Activated CD8-positive, alpha-beta T cell treated with anti-CD3 and anti-CD28 coated beads for 36 hours (primary cell): ENCODE data around the gene RAD50. TPM values are rescaled to one million over a fixed set of nuclear protein-coding genes. Genes with fewer than 3 reads are reported as not detected.

Experiments used
- ATAC-seq: fragments of 200-7000 bp; cut with Tn5 transposase; one replicate; pipeline ENCODE4 v1.10.0; 2021; ENCODE audit warnings: mild to moderate bottlenecking, moderate library complexity
- CTCF ChIA-PET: fragments of 350-600 bp; sonication (Branson Sonifier 250); formaldehyde crosslinking; loops from one replicate; lab custom pipeline; 2021; ENCODE audit warnings: antibody characterized with exemption; lab: Charles Lee
- POLR2A ChIA-PET: fragments of 350-600 bp; sonication (Branson Sonifier 250); formaldehyde crosslinking; loops from one replicate; lab custom pipeline; 2021; ENCODE audit warnings: antibody characterized with exemption; lab: Charles Lee
- DNase-seq: peaks from one replicate; pipeline ENCODE4 v3.0.0-alpha.2; 2020
- H3K27ac Mint-ChIP-seq: one replicate; pipeline ENCODE4 v1.8.0; 2021; ENCODE audit warnings: mild to moderate bottlenecking, mixed read lengths
- H3K27me3 Mint-ChIP-seq: one replicate; pipeline ENCODE4 v1.8.0; 2021; ENCODE audit warnings: mixed read lengths
- H3K36me3 Mint-ChIP-seq: one replicate; pipeline ENCODE4 v1.8.0; 2021; ENCODE audit warnings: low read depth, mixed read lengths
- H3K4me1 Mint-ChIP-seq: one replicate; pipeline ENCODE4 v1.8.0; 2021; ENCODE audit warnings: low read depth, mixed read lengths
- H3K4me3 Mint-ChIP-seq: one replicate; pipeline ENCODE4 v1.8.0; 2021; ENCODE audit warnings: mild to moderate bottlenecking, moderate library complexity, mixed read lengths
- H3K9me3 Mint-ChIP-seq: one replicate; pipeline ENCODE4 v1.8.0; 2021; ENCODE audit warnings: mixed read lengths
- CTCF ChIP-seq: fragments of 200-600 bp; IDR thresholded peaks from one replicate; pipeline ENCODE4 v1.8.0; 2022; ENCODE audit warnings: antibody characterized with exemption, mild to moderate bottlenecking
- intact Hi-C: fragments of 100-400 bp; cut with micrococcal nuclease; formaldehyde crosslinking; loops from one replicate; pipeline ENCODE4 v1.10.0; 2022
- total RNA-seq, 2 experiments: library from RNA; stranded (reverse); gene quantifications; one replicate each; pipeline ENCODE4 v1.2.3, GENCODE V29; 2021

The RAD50 gene
- total RNA-seq, 2 experiments from 2014 or later, result 46.4 to 48.9 TPM

- Mint-ChIP-seq H3K36me3 (no peaks in the 10 kb centered on the region), H3K4me1 (peaks cover 17% of the 10 kb centered on the region), H3K27me3 (no peaks in the 10 kb centered on the region), H3K27ac (no peak overlapping the region), H3K4me3 (no peak overlapping the region), H3K9me3 (no peaks in the 10 kb centered on the region)
- intact Hi-C loops, result no loop called here
- ChIA-PET CTCF (no interaction called here), POLR2A (no interaction called here)
- no peak for ATAC-seq
- no peak for TF ChIP-seq CTCF
- no peak for DNase-seq
These were observed 111.3 kb downstream of the RAD50 start for GRCh38 chr5:132667761-132668705.

- no peak overlapping the region for H3K4me3 Mint-ChIP-seq
- H3K27me3 Mint-ChIP-seq, result no peaks in the 10 kb centered on the region
- no peak overlapping the region for H3K27ac Mint-ChIP-seq
- H3K36me3 Mint-ChIP-seq, result no peaks in the 10 kb centered on the region
- DNase-seq (no peak), ATAC-seq (no peak)
- TF ChIP-seq CTCF, result no peak
- ChIA-PET CTCF (no interaction called here), POLR2A (interaction anchor here (1.7 kb wide), 1 partner anchor 10 kb away, joined by 5 read pairs; no protein-coding TSS in a partner anchor)
- intact Hi-C loops, result no loop called here
- peaks cover 15% of the 10 kb centered on the region for H3K4me1 Mint-ChIP-seq
- no peaks in the 10 kb centered on the region for H3K9me3 Mint-ChIP-seq
These were observed 112.1 kb downstream of the RAD50 start for GRCh38 chr5:132668706-132669454.

- intact Hi-C loops, result no loop called here
- DNase-seq, result no peak
These were observed 112.7 kb downstream of the RAD50 start for GRCh38 chr5:132669455-132669820.

GRCh38 chr5:132669966-132670882 lies 113.4 kb downstream of the RAD50 start:
- CTCF ChIA-PET, result no interaction called here

More at GRCh38 chr5:132669455-132669820, 112.7 kb downstream of the RAD50 start:
- no peak for TF ChIP-seq CTCF
- no peak for ATAC-seq
- no peaks in the 10 kb centered on the region for H3K9me3 Mint-ChIP-seq
- POLR2A ChIA-PET, result interaction anchor here (0.5 to 1.7 kb wide), 5 partner anchors 11 to 210 kb away, joined by 3 to 5 read pairs (median 3); no protein-coding TSS in a partner anchor
- H3K4me3 Mint-ChIP-seq, result no peak overlapping the region
- H3K4me1 Mint-ChIP-seq, result peaks cover 15% of the 10 kb centered on the region
- no peaks in the 10 kb centered on the region for H3K27me3 Mint-ChIP-seq
- H3K27ac Mint-ChIP-seq, result no peak overlapping the region
- CTCF ChIA-PET, result no interaction called here
- H3K36me3 Mint-ChIP-seq, result no peaks in the 10 kb centered on the region

More at GRCh38 chr5:132669966-132670882, 113.4 kb downstream of the RAD50 start:
- H3K27ac Mint-ChIP-seq, result no peak overlapping the region
- POLR2A ChIA-PET, result interaction anchor here (0.5 to 1.7 kb wide), 5 partner anchors 12 to 211 kb away, joined by 3 to 5 read pairs (median 3); no protein-coding TSS in a partner anchor
- no peak for TF ChIP-seq CTCF
- ATAC-seq (no peak), DNase-seq (no peak)
- H3K4me3 Mint-ChIP-seq, result no peak overlapping the region
- intact Hi-C loops, result no loop called here
- no peaks in the 10 kb centered on the region for H3K9me3 Mint-ChIP-seq
- H3K4me1 Mint-ChIP-seq, result peaks cover 20% of the 10 kb centered on the region
- no peaks in the 10 kb centered on the region for H3K36me3 Mint-ChIP-seq
- H3K27me3 Mint-ChIP-seq, result no peaks in the 10 kb centered on the region
